Ectodermal cell (in vitro differentiated cells): Measurements from ENCODE around the gene DEK.

Experiments used
- H3K27ac ChIP-seq: 2 replicates; pipeline ENCODE4 v1.7.0; 2013; ENCODE audit warnings: mild to moderate bottlenecking, low read depth, low read length; ENCODE audit not compliant: insufficient read depth, poor library complexity, severe bottlenecking
- H3K27me3 ChIP-seq: 2 replicates; pipeline ENCODE4 v1.7.0; 2013; ENCODE audit warnings: mild to moderate bottlenecking, low read length; ENCODE audit not compliant: insufficient read depth, control insufficient read depth, poor library complexity, severe bottlenecking
- H3K36me3 ChIP-seq: one replicate; pipeline ENCODE4 v1.7.0; 2013; ENCODE audit warnings: low read length; ENCODE audit not compliant: control insufficient read depth, insufficient read depth
- H3K4me1 ChIP-seq: one replicate; pipeline ENCODE4 v1.7.0; 2013; ENCODE audit warnings: low read length; ENCODE audit not compliant: control insufficient read depth, insufficient read depth
- H3K4me3 ChIP-seq: 2 replicates; pipeline ENCODE4 v1.7.0; 2013; ENCODE audit warnings: low read depth, low read length, control low read depth; ENCODE audit not compliant: insufficient read depth
- H3K9me3 ChIP-seq: 2 replicates; pipeline ENCODE4 v1.7.0; 2013; ENCODE audit warnings: mild to moderate bottlenecking, low read length, moderate library complexity; ENCODE audit not compliant: control insufficient read depth
- WGBS, 2 experiments: methylation state at CpG; one replicate each; pipeline ENCODE4 v1.1.7; 2013; ENCODE audit warnings: missing lambda C conversion rate in 2 of 2; 5-methylcytosine and 5-hydroxymethylcytosine counted together

Gene DEK

DNA sequence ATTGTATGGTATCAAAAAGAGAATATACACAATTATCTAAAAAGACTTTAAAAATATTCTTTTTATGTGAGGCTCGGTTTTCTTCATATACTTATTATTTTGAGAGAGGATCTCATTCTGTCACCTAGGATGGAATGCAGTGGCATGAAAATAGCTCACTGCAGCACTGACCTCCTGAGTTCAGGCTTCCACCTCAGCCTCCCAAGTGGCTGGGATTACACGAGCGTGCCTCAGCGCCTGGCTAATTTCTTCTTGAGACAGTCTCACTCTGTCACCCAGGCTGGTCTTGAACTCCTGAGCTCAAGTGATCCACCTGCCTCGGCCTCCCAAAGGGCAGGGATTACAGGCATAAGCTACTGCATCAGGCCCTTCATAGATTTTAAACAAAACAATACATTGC lies 10.7 kb downstream of the DEK start:
- Histone ChIP-seq H3K9me3 (no peaks in the 10 kb centered on the region), H3K27me3 (no peaks in the 10 kb centered on the region), H3K4me3 (no peak overlapping the region), H3K27ac (no peak overlapping the region), H3K4me1 (no peaks in the 10 kb centered on the region), H3K36me3 (peaks cover 40% of the 10 kb centered on the region)
- 89 to 91% methylated on average over 4 to 5 of the region's 5 CpGs for WGBS, 2 experiments

DNA sequence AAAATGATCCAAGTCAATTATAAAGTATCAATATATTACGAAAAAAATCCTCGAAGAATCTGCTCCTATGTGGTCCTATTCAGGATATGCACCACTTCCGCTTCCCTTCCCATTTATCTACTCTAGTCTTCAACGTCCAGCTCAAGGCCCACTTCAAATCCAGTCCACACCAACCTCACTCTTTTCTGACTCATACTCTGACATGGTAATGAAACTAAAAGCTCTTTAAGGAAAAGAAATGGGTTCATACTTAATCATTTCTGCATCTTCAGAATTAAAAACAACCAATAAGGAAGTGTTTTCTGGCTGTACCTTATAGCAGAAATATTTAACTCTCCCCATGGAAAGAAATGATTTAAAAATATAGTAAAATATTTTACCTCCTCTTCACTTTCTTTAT lies 15.1 kb downstream of the DEK start:
- Histone ChIP-seq H3K27me3 (no peaks in the 10 kb centered on the region), H3K9me3 (no peaks in the 10 kb centered on the region), H3K4me3 (no peak overlapping the region), H3K36me3 (peaks cover 22% of the 10 kb centered on the region), H3K4me1 (no peaks in the 10 kb centered on the region), H3K27ac (no peak overlapping the region)
- 92 to 94% methylated on average over 4 of the region's 4 CpGs for WGBS, 2 experiments

DNA sequence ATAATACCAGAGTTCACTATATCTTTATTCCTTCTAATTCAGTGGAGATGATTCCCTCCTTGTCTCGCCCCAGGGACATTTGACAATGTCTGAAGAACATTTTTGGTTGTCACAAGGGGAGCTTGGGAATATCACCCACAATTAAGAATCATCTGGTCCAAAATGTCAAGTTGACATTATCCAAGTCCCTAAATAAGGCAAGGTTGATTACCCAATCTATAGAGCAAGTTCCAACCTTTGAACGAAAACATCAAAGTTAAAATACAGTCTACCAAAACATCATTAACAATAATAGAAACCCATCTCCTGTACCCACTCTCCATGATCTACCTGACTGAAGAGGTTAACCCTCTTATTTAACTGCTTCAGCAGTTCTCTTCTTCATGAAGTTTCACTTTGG lies 15.6 kb downstream of the DEK start:
- 92 to 95% methylated on average over 2 of the region's 2 CpGs for WGBS, 2 experiments
- no peaks in the 10 kb centered on the region for H3K9me3 ChIP-seq
- no peaks in the 10 kb centered on the region for H3K4me1 ChIP-seq
- no peak overlapping the region for H3K4me3 ChIP-seq
- no peak overlapping the region for H3K27ac ChIP-seq
- H3K36me3 ChIP-seq, result peaks cover 23% of the 10 kb centered on the region
- no peaks in the 10 kb centered on the region for H3K27me3 ChIP-seq

DNA sequence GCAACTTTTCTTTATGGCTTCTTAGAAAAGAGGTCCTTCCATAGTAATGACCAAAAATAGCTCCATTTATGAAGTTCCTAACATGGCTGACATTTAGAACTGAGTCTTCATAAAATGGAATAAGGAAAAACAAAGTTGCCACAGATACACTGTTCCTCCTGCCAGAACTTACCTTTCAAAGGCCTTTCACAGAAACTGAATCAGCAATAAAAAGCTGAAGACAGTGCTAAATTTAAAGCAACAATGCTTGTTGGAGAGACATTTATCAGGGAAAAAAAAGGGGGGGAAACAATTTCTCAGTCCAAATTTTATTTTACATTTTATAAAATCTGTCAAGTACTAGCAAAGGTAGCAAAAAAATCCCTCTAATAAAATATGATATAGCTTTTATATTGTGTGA lies 17.3 kb downstream of the DEK start:
- peaks cover 32% of the 10 kb centered on the region for H3K36me3 ChIP-seq
- H3K27me3 ChIP-seq, result no peaks in the 10 kb centered on the region
- no peak overlapping the region for H3K27ac ChIP-seq

DNA sequence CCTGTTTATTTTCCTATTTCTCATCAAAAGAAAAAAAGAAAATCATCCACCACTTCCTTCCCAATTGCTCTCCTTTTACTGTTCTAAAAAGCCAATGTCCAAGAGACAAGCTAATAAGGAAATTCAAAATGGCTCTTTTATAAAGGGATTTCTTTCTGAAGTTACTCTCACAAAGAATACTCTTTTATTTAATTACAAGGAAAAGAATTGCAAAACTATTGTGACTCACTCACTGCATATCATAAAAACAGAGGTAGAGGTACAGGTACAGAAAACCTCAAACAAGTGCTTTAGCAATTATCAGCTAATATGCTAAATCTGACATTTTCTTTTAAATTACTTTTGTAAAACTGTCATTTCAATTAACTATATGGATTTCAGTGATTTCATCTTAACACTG lies 18.1 kb downstream of the DEK start:
- H3K27ac ChIP-seq, result no peak overlapping the region
- H3K27me3 ChIP-seq, result no peaks in the 10 kb centered on the region
- no peaks in the 10 kb centered on the region for H3K4me1 ChIP-seq
- peaks cover 27% of the 10 kb centered on the region for H3K36me3 ChIP-seq
- H3K4me3 ChIP-seq, result no peak overlapping the region
- H3K9me3 ChIP-seq, result no peaks in the 10 kb centered on the region

More for the DNA sequence above, 17.3 kb downstream of the DEK start:
- Histone ChIP-seq H3K4me3 (no peak overlapping the region), H3K9me3 (no peaks in the 10 kb centered on the region), H3K4me1 (no peaks in the 10 kb centered on the region)

DNA sequence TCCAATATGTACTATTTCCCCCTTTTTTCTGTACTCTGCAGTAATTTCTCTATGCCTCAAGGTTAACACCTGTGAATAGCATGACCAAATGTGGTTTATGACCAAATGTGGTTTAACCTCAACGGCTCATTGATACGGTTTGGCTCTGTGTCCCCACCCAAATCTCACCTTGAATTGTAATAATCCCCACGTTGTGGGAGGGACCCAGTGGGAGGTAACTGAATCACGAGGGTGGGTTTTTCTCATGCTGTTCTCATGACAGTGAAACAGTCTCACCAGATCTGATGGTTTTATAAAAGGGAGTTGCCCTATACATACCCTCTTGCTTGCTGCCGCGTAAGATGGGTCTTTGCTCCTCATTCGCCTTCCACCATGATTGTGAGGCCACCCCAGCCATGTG lies 18.7 kb downstream of the DEK start:
- Histone ChIP-seq H3K9me3 (no peaks in the 10 kb centered on the region), H3K27me3 (no peaks in the 10 kb centered on the region), H3K27ac (no peak overlapping the region), H3K4me1 (no peaks in the 10 kb centered on the region), H3K36me3 (peaks cover 32% of the 10 kb centered on the region), H3K4me3 (no peak overlapping the region)
- 72 to 74% methylated on average over 7 of the region's 7 CpGs for WGBS, 2 experiments

DNA sequence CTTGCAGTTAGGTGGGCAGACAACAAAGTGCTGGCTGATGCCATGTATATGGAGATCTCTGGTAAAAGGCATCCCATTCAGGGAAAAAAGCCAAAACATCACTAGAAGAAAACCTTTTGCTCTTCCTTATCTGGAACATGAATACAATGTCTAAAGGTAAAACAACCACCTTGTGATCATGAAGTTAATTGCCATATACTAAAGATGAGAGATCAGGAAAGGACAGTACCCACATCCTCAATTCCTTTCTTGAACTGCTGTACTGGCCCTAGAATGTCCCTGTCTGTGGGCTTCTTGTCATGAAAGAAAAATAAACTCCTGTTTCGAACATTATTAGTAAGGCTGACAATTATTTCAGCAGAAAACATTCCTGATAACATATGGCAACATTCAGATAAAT lies 19.3 kb downstream of the DEK start:
- Histone ChIP-seq H3K4me3 (no peak overlapping the region), H3K4me1 (no peaks in the 10 kb centered on the region), H3K27me3 (no peaks in the 10 kb centered on the region), H3K36me3 (peaks cover 34% of the 10 kb centered on the region), H3K9me3 (no peaks in the 10 kb centered on the region), H3K27ac (no peak overlapping the region)
- 92 to 97% methylated on average over 1 of the region's 1 CpG for WGBS, 2 experiments

DNA sequence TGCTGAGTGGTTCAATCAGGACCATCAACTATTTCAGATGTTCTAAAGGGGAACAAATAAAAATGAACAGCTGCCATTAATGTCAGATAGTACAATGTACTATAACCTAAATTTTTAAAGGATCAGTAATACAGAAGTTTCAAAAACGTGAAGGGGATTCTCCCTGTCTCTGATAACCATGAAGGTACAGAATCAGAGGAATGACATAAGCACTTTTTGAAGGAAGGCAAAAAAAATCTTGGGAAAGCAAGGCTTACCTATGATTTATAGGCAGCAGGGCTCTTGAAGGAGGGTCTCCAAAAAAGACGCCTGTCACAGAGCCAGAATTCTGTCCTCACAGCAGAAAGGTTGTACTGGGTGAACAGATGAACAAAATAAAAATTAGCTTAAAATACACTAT lies 20.1 kb downstream of the DEK start:
- H3K4me3 ChIP-seq, result no peak overlapping the region
- H3K9me3 ChIP-seq, result no peaks in the 10 kb centered on the region
- WGBS, 2 experiments, result 91 to 92% methylated on average over 2 of the region's 2 CpGs
- H3K4me1 ChIP-seq, result no peaks in the 10 kb centered on the region
- no peaks in the 10 kb centered on the region for H3K27me3 ChIP-seq
- H3K27ac ChIP-seq, result no peak overlapping the region
- peaks cover 42% of the 10 kb centered on the region for H3K36me3 ChIP-seq

DNA sequence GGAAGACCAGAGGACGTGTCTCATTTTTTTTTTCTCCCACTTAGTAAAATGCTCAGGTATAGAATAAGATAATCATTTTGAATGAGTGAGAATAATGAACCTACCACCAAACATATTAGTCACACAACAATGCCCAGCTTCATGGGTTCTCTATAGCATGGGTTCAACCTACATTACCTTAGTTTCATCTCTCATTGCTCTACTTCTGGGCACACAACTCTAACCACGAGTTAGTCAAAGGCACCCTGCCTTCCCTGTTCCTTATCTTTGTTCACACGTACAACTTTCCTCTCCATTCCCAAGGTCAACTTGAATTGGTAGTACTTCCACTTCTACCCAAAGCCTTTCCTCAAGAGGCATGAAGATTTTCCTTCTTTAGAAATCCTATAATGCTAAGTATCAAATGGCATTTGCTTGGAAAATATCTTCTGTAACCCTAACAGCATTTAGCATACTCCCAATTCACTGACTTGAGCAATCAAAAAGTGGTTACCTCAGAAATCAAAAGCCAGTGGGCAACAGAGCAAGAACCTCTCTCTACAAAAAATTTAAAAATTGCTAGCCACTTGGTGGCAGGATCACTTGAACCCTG lies 20.9 kb downstream of the DEK start:
- H3K4me1 ChIP-seq, result no peaks in the 10 kb centered on the region
- H3K27me3 ChIP-seq, result no peaks in the 10 kb centered on the region
- peaks cover 43% of the 10 kb centered on the region for H3K36me3 ChIP-seq
- no peak overlapping the region for H3K4me3 ChIP-seq
- no peaks in the 10 kb centered on the region for H3K9me3 ChIP-seq
- 96 to 99% methylated on average over 3 of the region's 3 CpGs for WGBS, 2 experiments
- no peak overlapping the region for H3K27ac ChIP-seq

DNA sequence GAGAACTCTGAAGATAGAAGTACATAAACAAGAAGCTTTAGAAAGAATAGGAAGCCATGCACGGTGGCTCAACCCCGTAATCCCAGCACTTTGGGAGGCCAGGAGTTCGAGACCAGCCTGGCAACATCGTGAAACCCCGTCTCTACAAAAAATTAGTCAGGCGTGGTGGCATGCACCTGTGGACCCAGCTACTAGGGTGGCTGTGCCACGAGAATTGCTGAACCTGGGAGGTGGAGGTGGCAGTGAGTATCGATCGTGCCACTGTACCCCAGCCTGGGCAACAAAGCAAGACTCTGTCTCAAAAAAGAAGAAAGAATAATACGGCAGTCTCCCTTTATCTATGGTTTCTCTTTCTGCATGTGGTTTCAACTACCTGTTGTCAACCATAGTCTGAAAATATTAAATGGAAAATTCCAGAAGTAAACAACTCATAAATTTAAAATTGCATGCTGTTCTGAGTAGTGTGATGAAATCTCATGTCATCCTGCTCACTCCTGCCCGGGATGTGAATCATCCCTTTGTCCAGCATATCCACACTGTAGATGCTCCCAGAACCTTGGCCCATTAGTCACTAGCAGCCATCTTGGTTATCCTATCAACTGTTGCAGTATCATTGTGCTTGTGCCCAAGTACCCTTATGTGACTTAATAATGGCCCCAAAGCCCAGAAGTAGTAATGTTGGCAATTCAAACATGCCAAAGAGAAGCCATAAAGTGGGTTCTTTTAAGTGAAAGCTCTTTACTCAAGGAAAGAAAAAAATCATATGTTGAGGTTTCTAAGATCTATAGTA lies 22.1 kb downstream of the DEK start:
- no peaks in the 10 kb centered on the region for H3K9me3 ChIP-seq
- no peak overlapping the region for H3K27ac ChIP-seq
- 82 to 87% methylated on average over 11 of the region's 11 CpGs for WGBS, 2 experiments
- H3K36me3 ChIP-seq, result peaks cover 52% of the 10 kb centered on the region
- no peak overlapping the region for H3K4me3 ChIP-seq
- no peaks in the 10 kb centered on the region for H3K4me1 ChIP-seq
- H3K27me3 ChIP-seq, result no peaks in the 10 kb centered on the region
